Gastroesophageal sphincter (tissue), 3 donors: ENCODE measurements around the gene NFIA.

Experiments
- EP300 ChIP-seq: sonication (generic); formaldehyde crosslinking; IDR thresholded peaks from one replicate; pipeline ENCODE4 v1.6.1; 2017; ENCODE audit warnings: antibody characterized with exemption, mild to moderate bottlenecking
- POLR2A ChIP-seq, 2 donors: fragments of 450-650 bp; IDR thresholded peaks; one replicate each; pipeline ENCODE4 v1.6.1; 2017; ENCODE audit warnings: antibody characterized with exemption in 2 of 2, mild to moderate bottlenecking in 2 of 2, moderate library complexity in 1 of 2
- TF ChIP-seq, protein P1 (sequence below), 4 experiments: fragments of 200-600 bp in 2 of 4; fragments of 450-650 bp in 2 of 4; sonication (generic) in 1 of 4; IDR thresholded peaks; one replicate each; pipeline ENCODE4 v1.5.1; 2017 to 2019; ENCODE audit warnings: antibody characterized with exemption in 4 of 4, mild to moderate bottlenecking in 2 of 4, moderate library complexity in 2 of 4

- TF ChIP-seq EP300 (no peak), POLR2A (IDR thresholded peaks at IDR 0.05) (no peak)
- TF ChIP-seq, protein P1, sequence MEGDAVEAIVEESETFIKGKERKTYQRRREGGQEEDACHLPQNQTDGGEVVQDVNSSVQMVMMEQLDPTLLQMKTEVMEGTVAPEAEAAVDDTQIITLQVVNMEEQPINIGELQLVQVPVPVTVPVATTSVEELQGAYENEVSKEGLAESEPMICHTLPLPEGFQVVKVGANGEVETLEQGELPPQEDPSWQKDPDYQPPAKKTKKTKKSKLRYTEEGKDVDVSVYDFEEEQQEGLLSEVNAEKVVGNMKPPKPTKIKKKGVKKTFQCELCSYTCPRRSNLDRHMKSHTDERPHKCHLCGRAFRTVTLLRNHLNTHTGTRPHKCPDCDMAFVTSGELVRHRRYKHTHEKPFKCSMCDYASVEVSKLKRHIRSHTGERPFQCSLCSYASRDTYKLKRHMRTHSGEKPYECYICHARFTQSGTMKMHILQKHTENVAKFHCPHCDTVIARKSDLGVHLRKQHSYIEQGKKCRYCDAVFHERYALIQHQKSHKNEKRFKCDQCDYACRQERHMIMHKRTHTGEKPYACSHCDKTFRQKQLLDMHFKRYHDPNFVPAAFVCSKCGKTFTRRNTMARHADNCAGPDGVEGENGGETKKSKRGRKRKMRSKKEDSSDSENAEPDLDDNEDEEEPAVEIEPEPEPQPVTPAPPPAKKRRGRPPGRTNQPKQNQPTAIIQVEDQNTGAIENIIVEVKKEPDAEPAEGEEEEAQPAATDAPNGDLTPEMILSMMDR (IDR thresholded peaks at IDR 0.05), result no peak
Observed at GRCh38 chr1:61100578-61100977, 18.2 kb downstream of the NFIA start.
